Fibroblast of the aortic adventitia (primary cell): ENCODE data around the gene CENPA. TPM values are rescaled to one million over a fixed set of nuclear protein-coding genes. Genes with fewer than 3 reads are reported as not detected.
A peak's percentile ranks its signal among the peaks of the same experiment; 100 is the strongest.
"Not testable (repeated sequence)": the region's sequence is repeated elsewhere in the genome, so short reads cannot be mapped to it uniquely, and the experiment has no call there.

ENCODE experiments used
- DNase-seq: peaks from one replicate; pipeline ENCODE4 v3.0.0-alpha.2; 2010; ENCODE audit warnings: low read depth
- H3K4me3 ChIP-seq: 2 replicates; pipeline ENCODE4 v1.5.1; 2011; ENCODE audit warnings: low read depth, mild to moderate bottlenecking, control low read depth, low read length, moderate library complexity
- CTCF ChIP-seq: IDR thresholded peaks from 2 replicates; pipeline ENCODE4 v1.5.1; 2011; ENCODE audit warnings: mild to moderate bottlenecking, low read length, control low read depth, inconsistent platforms; ENCODE audit not compliant: insufficient read depth
- total RNA-seq: library from RNA; depleted of rRNA; stranded (reverse); fragments of >200 nt; gene quantifications from 2 replicates; pipeline ENCODE4 v1.2.3, GENCODE V29; 2012; ENCODE audit warnings: low replicate concordance

CENPA gene
- total RNA-seq, 1 donor: 9.2 TPM

GRCh38 chr2:26792720-26793119 lies 6.9 kb downstream of the CENPA start:
- DNase-seq: peak; percentile 79
- H3K4me3 ChIP-seq: no peak overlapping the region

GRCh38 chr2:26793518-26793917 lies 7.7 kb downstream of the CENPA start:
- no peak for DNase-seq
- no peak for TF ChIP-seq CTCF
- H3K4me3 ChIP-seq: no peak overlapping the region

More at GRCh38 chr2:26792720-26793119, 6.9 kb downstream of the CENPA start:
- TF ChIP-seq CTCF: no peak

GRCh38 chr2:26795135-26795534 lies 9.3 kb downstream of the CENPA start:
- not testable (repeated sequence) for DNase-seq, H3K4me3 ChIP-seq

GRCh38 chr2:26801328-26801727 lies 15.5 kb downstream of the CENPA start:
- no peak overlapping the region for H3K4me3 ChIP-seq
- DNase-seq: no peak
- TF ChIP-seq CTCF: no peak

- no peak for DNase-seq
Observed at GRCh38 chr2:26801796-26802195, 15.9 kb downstream of the CENPA start.

GRCh38 chr2:26805241-26805676 lies 19.4 kb downstream of the CENPA start:
- no peak overlapping the region for H3K4me3 ChIP-seq
- TF ChIP-seq CTCF: no peak
- peak; percentile 35 for DNase-seq

More at GRCh38 chr2:26801796-26802195, 15.9 kb downstream of the CENPA start:
- TF ChIP-seq CTCF: no peak
- no peak overlapping the region for H3K4me3 ChIP-seq

- DNase-seq: peak; percentile 31
Observed at GRCh38 chr2:26807788-26808460, 22.1 kb downstream of the CENPA start.

More at GRCh38 chr2:26807788-26808460, 22.1 kb downstream of the CENPA start:
- no peak overlapping the region for H3K4me3 ChIP-seq
- no peak for TF ChIP-seq CTCF
